22Rv1 (cell line): ENCODE measurements around the gene COMMD1.
A peak's percentile ranks its signal among the peaks of the same experiment; 100 is the strongest.

ENCODE experiments used
- H3K27ac ChIP-seq: fragments of 450-650 bp; 2 replicates; pipeline ENCODE4 v1.5.1; 2017
- ZFX ChIP-seq: fragments of 450-650 bp; IDR thresholded peaks from 2 replicates; pipeline ENCODE4 v1.6.1; 2017; ENCODE audit warnings: antibody characterized with exemption, borderline replicate concordance
- TF ChIP-seq, protein P1 (sequence below): fragments of 450-650 bp; IDR thresholded peaks from 2 replicates; pipeline ENCODE4 v1.5.1; 2017; ENCODE audit warnings: mild to moderate bottlenecking

COMMD1 gene

DNA sequence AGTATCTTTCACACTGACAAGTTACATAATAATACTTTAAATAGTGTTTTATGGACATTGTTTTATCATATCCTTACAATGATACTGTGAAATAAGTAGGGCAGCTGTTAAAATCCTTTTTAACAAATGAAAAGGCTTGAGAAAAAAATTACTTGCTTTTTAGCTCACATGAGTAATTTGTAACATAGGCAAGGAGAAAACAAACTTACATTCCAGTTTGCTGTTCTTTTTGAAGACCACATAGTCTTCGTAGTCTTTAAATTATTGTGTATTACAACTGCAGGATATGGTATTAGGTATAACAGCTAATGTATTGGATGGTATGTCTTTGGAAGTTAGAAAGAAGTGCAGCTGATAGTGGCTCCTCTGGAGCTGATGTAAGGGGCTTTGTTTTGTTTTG lies 130.8 kb downstream of the COMMD1 start:
- no peak for TF ChIP-seq ZFX
- TF ChIP-seq, protein P1, sequence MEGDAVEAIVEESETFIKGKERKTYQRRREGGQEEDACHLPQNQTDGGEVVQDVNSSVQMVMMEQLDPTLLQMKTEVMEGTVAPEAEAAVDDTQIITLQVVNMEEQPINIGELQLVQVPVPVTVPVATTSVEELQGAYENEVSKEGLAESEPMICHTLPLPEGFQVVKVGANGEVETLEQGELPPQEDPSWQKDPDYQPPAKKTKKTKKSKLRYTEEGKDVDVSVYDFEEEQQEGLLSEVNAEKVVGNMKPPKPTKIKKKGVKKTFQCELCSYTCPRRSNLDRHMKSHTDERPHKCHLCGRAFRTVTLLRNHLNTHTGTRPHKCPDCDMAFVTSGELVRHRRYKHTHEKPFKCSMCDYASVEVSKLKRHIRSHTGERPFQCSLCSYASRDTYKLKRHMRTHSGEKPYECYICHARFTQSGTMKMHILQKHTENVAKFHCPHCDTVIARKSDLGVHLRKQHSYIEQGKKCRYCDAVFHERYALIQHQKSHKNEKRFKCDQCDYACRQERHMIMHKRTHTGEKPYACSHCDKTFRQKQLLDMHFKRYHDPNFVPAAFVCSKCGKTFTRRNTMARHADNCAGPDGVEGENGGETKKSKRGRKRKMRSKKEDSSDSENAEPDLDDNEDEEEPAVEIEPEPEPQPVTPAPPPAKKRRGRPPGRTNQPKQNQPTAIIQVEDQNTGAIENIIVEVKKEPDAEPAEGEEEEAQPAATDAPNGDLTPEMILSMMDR, result no peak

DNA sequence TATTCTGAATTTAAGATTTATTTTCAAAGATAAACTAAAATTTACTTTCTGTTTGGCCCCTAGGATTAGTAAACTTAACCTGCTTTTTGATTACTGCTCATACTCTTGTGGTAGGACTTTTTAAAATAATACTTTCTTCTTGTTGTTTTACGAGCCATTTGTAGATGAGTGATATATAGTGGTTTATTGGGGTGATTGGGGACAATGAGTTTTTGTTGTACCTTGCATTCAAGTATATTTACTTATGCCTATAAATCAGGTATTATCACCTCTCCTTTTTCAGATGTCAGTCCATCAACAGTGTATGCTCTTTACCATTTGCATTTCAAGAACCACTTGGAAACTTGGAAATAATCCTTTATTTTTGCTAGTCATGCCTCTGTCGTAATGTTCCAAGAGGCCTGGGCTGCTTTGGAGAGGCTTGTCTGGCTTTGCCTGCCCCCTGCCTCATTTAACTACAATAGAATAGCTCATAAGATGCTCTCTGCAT lies 131.3 kb downstream of the COMMD1 start:
- no peak overlapping the region for H3K27ac ChIP-seq
- TF ChIP-seq, protein P1, result no peak
- TF ChIP-seq ZFX, result no peak

More for the DNA sequence above, 130.8 kb downstream of the COMMD1 start:
- H3K27ac ChIP-seq, result no peak overlapping the region

DNA sequence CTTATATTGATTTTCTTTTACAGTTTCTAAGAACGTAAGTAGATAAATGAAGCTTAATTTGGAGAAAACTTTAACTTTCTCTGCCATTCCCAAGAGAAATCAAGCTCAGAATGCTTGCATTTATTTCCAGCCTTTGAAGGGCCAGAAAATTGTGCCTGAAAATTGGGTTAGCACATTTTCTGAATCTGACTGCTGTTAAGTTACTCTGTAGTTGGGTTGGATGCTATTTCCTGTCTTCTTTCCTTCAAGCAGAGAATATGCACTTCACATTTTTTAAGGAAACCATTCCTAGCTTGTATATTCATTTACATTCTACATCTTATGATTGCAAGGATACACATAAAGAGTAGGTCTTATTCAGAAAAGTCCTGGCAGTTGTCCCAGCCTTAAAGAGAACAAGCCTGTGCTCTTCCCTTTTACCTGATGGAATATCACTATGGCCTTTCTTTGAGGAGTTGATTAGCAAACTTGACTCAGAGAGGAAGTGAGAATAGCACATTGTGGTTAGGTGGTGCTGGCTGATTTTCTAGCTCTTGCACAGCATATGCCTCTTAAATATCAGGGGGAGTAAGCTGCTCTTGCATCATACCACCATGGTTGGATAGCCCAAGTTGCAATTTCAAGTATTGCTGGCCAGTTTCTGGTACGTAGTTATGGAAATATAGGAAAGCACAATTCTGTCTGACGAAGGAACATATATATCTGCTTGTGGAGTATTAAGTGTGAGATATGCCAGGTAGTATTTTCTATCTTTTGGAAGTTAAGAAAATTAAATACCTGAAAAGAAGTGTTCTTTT lies 133.7 kb downstream of the COMMD1 start:
- no peak overlapping the region for H3K27ac ChIP-seq
- no peak for TF ChIP-seq ZFX
- TF ChIP-seq, protein P1, result no peak

DNA sequence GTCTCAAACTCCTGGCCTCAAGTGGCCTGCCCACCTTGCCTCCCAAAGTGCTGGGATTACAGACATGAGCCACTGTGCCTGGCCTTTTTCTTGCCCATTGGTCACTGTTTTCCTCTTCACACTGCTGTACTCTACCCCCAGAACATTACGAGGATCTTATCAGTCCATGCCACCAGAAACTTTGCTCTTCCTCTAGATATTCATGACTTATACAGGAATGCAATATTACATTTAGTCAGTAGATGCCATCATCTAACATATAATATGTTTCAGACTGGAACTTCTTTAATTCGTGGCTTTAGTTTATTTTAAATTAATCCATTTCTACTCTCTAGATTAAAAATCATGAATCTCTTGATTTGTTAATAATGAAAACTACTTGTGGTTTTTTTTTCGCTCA lies 135.5 kb downstream of the COMMD1 start:
- TF ChIP-seq, protein P1, result no peak
- TF ChIP-seq ZFX, result no peak
- no peak overlapping the region for H3K27ac ChIP-seq

DNA sequence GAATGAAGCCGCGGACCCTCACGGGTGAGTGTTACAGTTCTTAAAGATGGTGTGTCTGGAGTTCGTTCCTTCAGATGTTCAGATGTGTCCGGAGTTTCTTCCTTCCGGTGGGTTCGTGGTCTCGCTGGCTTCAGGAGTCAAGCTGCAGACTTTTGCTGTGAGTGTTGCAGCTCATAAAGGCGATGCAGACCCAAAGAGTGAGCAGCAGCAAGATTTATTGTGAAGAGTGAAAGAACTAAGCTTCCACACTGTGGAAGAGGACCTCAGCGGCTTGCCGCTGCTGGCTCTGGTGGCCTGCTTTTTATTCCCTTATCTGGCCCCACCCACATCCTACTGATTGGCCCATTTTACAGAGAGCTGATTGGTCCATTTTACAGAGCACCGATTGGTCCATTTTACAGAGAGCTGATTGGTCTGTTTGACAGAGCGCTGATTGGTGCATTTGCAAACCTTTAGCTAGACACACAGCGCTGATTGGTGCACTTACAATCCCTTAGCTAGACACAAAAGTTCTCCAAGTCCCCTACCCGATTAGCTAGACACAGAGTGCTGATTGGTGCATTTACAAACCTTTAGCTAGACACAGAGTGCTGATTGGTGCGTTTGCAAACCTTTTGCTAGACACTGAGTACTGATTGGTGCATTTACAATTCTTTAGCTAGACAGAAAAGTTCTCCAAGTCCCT lies 136.4 kb downstream of the COMMD1 start:
- H3K27ac ChIP-seq, result peak overlapping the region; percentile 61; the same call in 1 of the 2 replicates

DNA sequence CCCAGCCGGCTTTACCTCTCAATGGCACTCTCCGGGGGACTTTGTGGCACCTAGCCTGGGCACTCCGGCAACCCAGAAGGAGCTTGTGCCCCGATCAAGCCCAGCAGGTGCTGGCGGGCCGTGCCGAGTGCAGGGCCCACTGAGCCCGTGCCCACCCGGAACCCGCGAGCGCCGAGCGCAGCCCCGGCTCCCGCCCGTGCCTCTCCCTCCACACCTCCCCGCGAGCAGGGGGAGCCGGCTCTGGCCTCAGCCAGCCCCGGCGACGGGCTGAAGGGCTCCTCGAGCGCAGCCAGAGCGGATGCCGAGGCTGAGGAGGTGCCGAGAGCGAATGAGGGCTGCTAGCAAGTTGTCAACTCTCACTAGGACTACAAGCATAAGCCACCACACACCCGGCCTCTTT lies 136.9 kb downstream of the COMMD1 start:
- TF ChIP-seq, protein P1, result no peak
- no peak for TF ChIP-seq ZFX
- H3K27ac ChIP-seq, result peak overlapping the region; percentile 61

DNA sequence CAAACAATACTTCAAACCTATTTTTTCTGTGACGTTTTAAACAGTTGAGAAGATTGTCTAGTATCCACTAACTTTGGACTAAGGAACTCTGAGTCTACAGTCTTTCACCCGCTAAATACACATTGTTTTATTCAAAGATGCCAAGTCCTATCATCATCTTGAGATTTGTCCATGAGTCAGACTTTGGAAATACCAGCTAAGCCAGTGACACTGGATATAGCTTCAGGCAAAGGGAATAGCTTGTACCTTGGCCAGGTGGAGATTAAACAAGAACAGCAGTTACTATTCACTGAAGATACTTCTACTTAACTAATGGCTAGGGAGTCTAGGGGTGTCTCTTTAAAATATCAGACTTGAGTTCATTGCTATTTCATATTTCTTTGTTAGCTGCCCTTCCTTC lies 137.5 kb downstream of the COMMD1 start:
- no peak for TF ChIP-seq ZFX
- TF ChIP-seq, protein P1, result no peak
- H3K27ac ChIP-seq, result peak overlapping the region; percentile 61
